ENCODE measurements around the gene SLC18A2.

Gene SLC18A2

DNA sequence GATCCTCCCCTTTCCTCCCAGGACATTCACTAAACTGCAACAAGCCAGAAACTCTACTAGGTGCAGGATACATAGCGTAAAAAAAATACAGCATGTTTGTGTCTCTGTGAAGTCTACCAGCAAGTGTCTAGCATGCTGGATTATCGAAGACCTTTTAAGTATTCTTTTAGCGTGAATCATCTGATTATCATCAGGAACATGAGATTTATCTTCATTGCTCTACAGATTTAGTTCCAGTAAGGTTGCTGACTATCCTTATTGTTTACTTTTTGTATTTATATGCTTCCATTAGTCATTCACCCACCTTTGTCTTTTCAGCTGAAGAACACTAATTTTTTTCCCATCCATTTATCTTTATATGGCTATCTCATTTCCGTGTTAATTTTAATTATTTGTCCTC, 71.5 kb downstream of the SLC18A2 start:
- Mint-ChIP-seq H3K9me3 (no peaks in the 10 kb centered on the region), H3K4me1 (peaks cover 30% of the 10 kb centered on the region), H3K27me3 (no peaks in the 10 kb centered on the region), H3K27ac (no peak overlapping the region), H3K36me3 (peaks cover 27% of the 10 kb centered on the region), H3K4me3 (no peak overlapping the region)

DNA sequence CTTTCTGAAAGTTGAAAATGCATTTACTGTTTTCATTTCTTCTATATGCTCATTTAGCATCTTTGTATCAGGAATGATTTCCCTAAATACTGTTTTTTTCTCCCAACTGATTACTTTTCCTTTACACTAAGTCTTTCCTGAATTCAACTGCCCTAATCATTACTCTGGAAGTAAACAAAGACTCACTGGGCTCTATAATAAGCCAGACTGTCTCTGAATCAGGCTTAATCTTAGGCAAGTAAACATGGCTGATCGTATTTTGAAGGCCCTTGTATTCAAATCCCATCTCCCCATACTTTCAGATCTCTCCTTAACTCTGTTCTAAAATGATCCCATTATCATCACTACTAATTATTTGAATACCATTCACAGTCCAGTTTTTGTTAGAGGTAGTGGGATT, 72.7 kb downstream of the SLC18A2 start:
- H3K4me1 Mint-ChIP-seq = peaks cover 30% of the 10 kb centered on the region
- no peak overlapping the region for H3K4me3 Mint-ChIP-seq
- H3K27ac Mint-ChIP-seq = no peak overlapping the region
- peaks cover 29% of the 10 kb centered on the region for H3K36me3 Mint-ChIP-seq
- no peaks in the 10 kb centered on the region for H3K9me3 Mint-ChIP-seq
- H3K27me3 Mint-ChIP-seq = no peaks in the 10 kb centered on the region

DNA sequence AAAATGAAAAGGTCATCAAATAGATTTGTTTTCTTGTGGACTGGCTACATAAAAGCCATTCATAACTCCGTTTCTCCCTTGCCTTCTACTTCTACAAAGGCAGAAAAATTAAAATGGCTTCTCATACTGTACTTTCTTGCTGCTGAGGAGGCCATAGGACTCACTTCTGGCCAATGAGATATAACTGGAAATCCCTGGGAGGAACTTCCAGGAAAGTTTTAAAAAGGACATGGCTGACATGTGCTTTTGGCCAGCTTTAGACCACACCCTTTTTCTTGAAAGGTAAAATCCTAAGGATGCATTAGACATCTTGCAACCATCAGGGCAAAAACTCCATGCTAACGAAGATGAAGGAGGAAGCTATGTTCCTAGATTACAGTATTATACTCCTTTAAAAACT, 75.8 kb downstream of the SLC18A2 start:
- Mint-ChIP-seq H3K4me1 (peaks cover 7% of the 10 kb centered on the region), H3K4me3 (no peak overlapping the region), H3K27me3 (no peaks in the 10 kb centered on the region), H3K9me3 (no peaks in the 10 kb centered on the region), H3K36me3 (peaks cover 20% of the 10 kb centered on the region), H3K27ac (no peak overlapping the region)

DNA sequence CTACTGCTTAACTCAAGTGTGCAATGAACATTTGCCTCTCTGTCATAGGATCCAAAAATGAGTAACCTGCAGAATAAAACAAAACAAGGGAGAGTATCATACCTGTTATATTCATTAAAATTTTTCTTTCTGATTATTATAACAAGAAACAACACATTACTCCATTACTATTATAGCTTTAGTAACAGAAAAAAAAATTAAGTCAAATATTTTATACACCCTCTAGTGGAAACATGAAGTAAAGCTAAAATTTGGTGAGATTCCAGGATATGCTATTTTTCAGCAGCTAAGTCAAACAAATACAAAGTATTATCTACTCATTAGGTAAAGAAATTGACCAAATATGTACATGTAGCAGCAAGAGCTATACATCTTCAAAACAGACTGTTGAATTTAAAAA, 78.0 kb downstream of the SLC18A2 start:
- Mint-ChIP-seq H3K4me3 (no peak overlapping the region), H3K27me3 (no peaks in the 10 kb centered on the region), H3K27ac (no peak overlapping the region), H3K9me3 (no peaks in the 10 kb centered on the region), H3K36me3 (peaks cover 13% of the 10 kb centered on the region), H3K4me1 (peaks cover 10% of the 10 kb centered on the region)

DNA sequence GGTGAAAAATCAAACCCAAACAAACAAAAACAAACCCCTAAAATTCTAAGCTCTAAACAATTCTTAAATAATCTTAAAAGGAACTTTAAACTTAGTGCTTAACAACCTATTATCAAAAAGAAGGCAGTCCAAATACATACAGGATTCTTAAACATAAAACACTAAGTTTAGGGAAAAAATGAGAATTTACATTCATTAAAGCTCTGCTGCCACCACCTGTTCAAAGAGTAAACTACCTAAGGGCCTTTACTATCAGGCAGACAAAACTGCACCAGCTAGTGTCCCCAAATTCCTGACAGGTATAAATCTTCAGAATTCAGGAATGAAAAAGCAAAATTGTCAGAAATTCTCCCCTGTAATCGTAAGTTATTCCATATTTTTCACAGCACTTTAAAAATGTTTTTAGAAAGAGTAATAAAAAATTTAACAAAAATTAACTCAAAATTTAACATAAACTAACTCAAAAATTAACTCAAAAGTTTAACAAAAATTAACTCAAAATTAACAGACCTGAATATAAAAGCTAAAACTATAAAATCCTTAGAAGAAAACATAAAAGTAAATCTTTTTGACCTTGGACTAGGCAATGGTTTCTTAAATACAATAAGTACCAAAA, 79.2 kb downstream of the SLC18A2 start:
- no peaks in the 10 kb centered on the region for H3K27me3 Mint-ChIP-seq

DNA sequence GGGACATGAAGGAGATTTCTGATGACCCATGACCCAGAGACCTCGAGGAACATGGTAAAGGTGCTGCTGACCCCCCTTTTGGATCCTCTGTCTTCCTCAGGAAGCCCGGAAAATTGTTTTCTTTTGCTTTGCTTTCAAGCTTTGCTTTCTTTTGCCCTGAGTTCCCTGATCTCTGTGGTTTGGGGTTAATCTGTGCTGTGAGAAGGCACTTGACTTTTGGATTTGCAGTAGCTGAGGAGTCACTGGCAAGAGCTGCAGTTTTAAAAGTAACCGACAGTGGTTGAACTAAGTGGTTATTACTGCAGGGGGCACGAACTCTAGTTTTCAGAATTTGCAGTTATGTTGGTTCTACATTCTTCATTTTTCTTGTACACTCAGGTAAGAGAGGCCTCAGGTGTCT, 81.3 kb downstream of the SLC18A2 start:
- H3K4me1 Mint-ChIP-seq = peaks cover 16% of the 10 kb centered on the region
- no peak overlapping the region for H3K4me3 Mint-ChIP-seq
- peaks cover 9% of the 10 kb centered on the region for H3K36me3 Mint-ChIP-seq
- no peaks in the 10 kb centered on the region for H3K9me3 Mint-ChIP-seq
- H3K27ac Mint-ChIP-seq = no peak overlapping the region
- H3K27me3 Mint-ChIP-seq = no peaks in the 10 kb centered on the region

More for the DNA sequence above, 79.2 kb downstream of the SLC18A2 start:
- Mint-ChIP-seq H3K27ac (no peak overlapping the region), H3K36me3 (peaks cover 5% of the 10 kb centered on the region), H3K4me1 (peaks cover 6% of the 10 kb centered on the region), H3K4me3 (no peak overlapping the region), H3K9me3 (no peaks in the 10 kb centered on the region)

DNA sequence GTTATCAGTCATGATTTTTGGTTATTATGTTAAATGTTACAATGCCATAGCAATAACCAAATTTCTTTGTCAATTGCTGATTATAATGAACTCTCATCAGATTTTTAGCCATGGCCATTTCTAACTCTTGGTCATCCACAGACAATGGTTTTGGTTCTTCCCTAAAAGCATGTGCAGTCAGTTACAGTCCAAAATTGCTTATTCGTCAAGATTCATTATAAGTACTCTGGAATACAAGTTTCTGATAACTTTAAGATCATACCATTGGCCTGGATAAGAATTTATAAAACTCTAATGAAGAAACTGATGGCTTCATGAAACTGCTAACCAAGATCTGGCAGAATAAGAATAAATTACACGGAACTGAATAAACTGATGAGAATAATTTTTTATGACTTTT, 83.5 kb downstream of the SLC18A2 start:
- Mint-ChIP-seq H3K27me3 (no peaks in the 10 kb centered on the region), H3K4me1 (peaks cover 19% of the 10 kb centered on the region), H3K9me3 (no peaks in the 10 kb centered on the region), H3K4me3 (no peak overlapping the region), H3K27ac (no peak overlapping the region), H3K36me3 (peaks cover 5% of the 10 kb centered on the region)

DNA sequence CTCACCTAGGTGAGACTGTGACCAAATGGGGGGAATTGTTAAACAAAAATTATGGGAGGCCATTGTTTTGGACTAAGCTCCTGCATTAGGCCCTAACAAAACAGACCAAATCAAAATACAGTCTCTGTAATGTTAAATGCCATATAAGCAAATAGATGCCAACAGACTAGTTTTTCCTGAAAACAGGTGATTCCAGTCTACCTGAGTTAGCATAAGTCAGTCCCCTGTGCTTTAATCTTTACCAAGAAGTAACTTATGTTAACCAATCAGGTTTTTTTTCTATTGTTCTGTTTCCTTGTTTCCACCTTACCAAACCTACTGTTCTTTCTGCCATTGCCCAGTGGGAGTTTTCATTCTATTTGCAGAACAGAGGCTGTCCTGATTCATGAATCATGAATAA, 86.3 kb downstream of the SLC18A2 start:
- Mint-ChIP-seq H3K4me1 (peaks cover 29% of the 10 kb centered on the region), H3K4me3 (no peak overlapping the region), H3K27ac (no peak overlapping the region), H3K27me3 (no peaks in the 10 kb centered on the region), H3K36me3 (peaks cover 16% of the 10 kb centered on the region), H3K9me3 (no peaks in the 10 kb centered on the region)
